Stimulated activated memory B cell treated with anti-CD40 and anti-IgM and Interleukin-4, amounts not matched to agents 10 μg/mL and 1 μg/mL and 100 μg/mL, for 72 hours (primary cell): Measurements from ENCODE around the gene LMOD2.

Experiments used
- ATAC-seq: fragments of 150-1000 bp; cut with Tn5 transposase; 2 replicates; pipeline ENCODE4 v1.10.0; 2021
- H3K27ac Mint-ChIP-seq: one replicate; pipeline ENCODE4 v1.8.0; 2022; ENCODE audit warnings: mild to moderate bottlenecking, mixed read lengths
- H3K27me3 Mint-ChIP-seq: one replicate; pipeline ENCODE4 v1.8.0; 2022; ENCODE audit warnings: mixed read lengths
- H3K36me3 Mint-ChIP-seq: one replicate; pipeline ENCODE4 v1.8.0; 2022; ENCODE audit warnings: mixed read lengths
- H3K4me1 Mint-ChIP-seq: one replicate; pipeline ENCODE4 v1.8.0; 2022; ENCODE audit warnings: mixed read lengths
- H3K4me3 Mint-ChIP-seq: one replicate; pipeline ENCODE4 v1.8.0; 2022; ENCODE audit warnings: mild to moderate bottlenecking, moderate library complexity, mixed read lengths
- H3K9me3 Mint-ChIP-seq: one replicate; pipeline ENCODE4 v1.8.0; 2022; ENCODE audit warnings: mixed read lengths

The LMOD2 gene

DNA sequence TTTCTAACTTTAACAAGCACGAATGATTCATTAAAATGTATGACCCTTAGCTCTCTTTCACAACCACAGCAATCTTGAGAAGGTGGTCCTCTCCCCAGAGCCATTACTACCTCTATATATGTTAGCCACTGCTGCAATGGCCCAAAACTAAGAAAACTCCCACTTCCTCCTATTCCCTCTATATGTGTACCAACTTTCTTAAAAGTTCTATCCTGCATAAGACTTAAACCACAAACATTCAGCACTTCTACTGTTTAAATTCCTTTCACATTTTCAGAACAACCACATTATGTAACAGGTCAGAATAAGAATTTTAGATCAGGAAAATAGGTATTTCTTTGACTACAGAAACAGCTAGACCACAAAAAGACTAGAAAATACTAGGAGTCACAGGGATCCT lies 57.0 kb downstream of the LMOD2 start:
- Mint-ChIP-seq H3K9me3 (no peaks in the 10 kb centered on the region), H3K36me3 (peaks cover 25% of the 10 kb centered on the region), H3K27ac (no peak overlapping the region), H3K4me3 (no peak overlapping the region), H3K27me3 (no peaks in the 10 kb centered on the region), H3K4me1 (peaks cover 21% of the 10 kb centered on the region)
- ATAC-seq = no peak
